DMS 273 treated with DMSO at 0.1 percent for 48 hours (cell line): ENCODE data around the gene ZBTB40.

ENCODE experiments used
- DNase-seq: peaks from one replicate; lab custom pipeline; 2025; lab: John Stamatoyannopoulos, UW

Gene ZBTB40

DNA sequence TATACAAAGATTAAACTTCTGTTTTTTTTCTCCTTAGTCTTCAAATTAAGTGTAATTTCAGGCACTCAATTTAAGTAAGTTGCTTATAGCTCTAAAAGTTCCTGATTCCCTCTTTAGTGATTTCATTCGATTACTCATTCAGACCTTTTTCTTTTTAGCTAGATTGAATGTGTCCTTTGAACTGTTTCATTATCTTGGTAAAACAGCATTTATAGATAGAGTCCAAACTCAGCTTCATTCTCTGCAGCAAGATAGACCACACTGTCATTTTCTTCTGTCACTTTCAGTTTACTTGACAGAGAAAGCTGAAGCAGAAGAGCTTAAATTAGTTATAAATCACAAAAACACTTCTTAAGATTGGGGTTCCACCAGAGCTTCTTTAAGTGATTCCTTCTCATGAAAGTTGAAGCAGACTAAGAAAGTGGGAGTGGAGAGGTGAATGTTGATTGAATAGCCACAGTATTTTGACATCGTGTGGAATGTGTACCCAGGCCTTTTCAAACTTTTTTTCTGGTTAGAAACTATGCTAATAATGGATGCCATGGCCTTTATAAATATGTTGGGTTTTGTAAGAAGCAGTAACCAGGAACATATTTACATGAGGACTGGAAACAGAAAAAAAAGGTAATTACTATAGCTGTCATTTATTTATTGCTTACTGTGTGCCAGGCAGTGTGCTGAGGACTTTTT lies 52.2 kb downstream of the ZBTB40 start:
- DNase-seq, result no peak

DNA sequence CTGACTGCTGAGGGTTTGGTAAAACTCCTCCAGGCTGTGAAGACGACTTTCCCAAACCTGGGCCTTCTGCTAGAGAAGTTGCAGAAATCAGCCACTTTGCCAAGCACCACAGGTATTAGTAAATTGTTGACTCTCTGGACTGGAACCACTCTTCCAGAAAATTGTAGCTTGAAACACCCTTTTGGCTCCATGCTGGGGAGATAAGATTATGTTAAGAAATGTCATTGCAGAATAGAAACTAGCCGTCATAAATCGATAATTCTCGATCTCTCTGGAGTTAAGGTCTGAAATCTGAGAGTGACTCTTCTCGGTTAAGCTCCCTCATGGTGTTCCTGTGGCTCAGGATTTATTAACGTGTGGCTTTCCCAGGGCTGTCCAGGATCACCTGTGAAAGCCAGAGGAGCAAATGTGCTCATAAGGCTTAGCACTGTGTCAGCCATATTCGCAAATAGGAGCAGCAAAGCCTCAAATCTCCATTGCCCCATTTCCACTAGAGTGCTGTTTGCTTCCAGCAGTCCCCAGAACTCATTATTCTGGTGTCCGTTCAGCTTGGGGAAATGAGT lies 54.6 kb downstream of the ZBTB40 start:
- no peak for DNase-seq

DNA sequence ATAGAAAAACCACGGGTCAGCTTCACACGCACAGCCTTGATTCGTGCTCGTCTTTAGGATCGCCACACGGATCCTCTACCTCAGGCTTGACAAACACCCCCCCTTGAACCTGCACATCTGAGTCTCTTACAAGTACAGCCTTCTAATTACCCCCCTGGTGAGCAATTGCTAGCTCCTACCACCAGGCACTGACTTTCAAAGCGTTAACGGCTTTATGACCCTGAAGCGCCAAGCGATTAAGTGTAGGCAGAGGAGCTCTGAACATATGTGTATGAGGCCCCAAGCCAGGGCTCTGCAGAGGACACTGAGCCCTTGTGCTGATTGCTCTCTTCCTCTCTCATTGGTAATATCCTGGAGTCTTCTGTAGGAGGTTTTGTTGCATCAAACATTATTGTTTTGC lies 55.9 kb downstream of the ZBTB40 start:
- no peak for DNase-seq

DNA sequence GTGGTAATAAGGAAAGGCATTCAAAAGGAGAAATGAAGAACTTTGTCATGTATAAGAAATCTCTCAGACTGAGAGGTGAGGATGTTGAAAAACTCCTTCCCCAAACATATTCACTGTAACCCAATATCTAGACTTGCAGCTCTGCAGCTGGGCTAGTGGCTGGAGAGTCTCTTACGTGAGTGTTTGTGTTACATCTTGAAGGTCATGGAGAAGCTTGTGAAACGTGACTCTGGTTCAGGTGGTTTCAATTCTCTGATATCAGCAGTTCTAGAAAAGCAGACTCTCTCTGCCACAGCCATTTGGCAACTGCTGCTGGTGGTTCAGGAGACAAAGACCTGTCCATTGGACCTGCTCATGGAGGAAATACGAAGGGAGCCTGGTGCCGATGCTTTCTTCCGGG lies 56.7 kb downstream of the ZBTB40 start:
- no peak for DNase-seq

DNA sequence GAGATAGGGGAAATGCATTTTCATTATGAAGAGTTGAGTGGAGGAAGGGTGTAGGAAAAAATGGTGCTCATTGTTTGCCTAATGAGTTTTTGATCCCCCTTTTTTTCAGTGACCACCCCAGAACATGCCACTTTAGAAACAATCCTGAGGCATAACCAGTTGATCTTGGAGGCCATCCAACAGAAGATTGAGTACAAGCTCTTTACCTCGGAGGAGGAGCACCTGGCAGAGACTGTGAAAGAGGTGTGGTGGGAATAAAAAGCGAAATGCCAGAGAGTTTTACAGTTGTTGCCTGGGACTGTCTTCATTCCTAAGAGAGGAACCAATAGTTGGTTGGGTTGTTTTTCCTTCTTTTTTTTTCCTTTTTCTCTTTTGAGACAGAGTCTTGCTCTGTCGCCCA lies 57.3 kb downstream of the ZBTB40 start:
- no peak for DNase-seq

DNA sequence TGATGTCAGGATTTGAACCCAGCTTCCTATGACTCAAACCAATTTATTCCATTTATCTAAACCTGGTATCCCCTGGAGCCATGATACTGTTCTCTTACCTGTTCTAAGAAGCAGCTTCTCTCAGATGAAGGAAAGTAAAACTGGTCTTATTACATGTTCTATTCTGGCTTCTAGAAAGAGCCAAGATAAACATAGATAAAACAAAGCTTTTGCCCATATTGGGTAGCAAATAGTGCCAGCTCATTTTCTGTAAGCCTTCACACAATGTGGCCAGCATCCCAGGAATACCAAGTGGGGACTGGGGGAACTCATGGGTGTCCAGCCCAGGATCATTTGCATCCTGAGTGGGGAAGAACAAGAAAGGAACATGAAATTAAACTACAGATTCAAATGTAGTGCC lies 58.2 kb downstream of the ZBTB40 start:
- DNase-seq, result no peak

DNA sequence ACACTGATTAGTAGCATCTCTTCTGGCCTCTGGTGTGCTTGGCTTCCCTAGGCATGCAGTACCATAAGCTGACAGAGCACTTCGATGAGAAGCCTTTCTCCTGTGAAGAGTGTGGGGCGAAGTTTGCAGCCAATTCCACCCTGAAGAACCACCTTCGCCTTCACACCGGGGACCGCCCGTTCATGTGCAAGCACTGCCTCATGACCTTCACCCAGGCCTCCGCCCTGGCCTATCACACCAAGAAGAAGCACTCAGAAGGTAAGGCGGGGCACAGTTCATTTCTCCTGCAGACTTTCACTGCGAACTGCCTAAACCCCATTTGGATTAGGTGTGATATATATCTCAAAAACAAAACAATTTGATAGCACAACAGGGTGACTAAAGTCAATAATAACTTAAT lies 61.2 kb downstream of the ZBTB40 start:
- DNase-seq, result no peak

DNA sequence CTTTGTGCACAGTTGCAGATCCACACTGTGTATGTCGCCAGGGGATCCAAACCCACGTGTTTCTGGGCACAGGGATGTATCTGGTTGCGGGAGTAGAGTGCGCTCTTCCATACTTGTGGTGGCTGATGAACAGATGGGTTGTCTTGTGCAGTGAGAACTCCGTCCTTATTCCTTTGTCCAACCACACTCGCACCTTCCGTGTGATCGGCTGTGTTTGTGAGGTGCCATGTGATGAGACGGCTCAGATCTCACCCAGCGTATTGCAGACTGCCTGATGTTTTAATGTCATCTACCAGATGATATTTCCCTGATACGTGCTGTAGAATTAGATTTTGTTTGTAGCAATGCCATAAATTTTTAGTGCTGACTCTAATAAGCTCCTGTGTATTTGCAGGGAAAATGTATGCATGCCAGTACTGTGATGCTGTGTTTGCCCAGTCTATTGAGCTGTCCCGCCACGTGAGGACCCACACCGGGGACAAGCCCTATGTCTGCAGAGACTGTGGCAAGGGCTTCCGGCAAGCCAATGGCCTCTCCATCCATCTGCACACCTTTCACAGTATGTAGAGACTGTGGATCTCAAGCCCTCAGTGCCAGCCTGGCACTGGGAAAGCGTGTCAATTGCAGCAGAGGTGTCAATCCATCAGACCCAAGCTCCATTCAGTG lies 65.4 kb downstream of the ZBTB40 start:
- DNase-seq, result no peak

DNA sequence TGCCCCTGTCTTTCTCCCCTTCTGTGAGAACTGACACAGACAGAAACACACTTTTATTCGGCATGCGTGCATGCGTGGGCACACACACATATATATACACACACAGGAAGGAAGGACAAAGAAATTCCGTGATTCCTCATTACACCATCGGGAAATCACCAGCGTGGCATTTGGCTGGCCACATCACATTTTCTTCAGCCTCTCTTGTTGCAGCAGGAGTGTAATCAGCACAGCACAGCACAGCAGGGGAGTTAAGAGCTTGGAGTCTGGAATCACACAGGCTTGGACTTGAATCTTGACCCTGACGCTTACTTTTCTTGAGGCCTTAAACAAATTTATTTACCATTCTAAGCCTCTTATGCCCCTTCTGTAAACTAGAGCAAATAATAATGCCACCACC lies 66.3 kb downstream of the ZBTB40 start:
- no peak for DNase-seq

DNA sequence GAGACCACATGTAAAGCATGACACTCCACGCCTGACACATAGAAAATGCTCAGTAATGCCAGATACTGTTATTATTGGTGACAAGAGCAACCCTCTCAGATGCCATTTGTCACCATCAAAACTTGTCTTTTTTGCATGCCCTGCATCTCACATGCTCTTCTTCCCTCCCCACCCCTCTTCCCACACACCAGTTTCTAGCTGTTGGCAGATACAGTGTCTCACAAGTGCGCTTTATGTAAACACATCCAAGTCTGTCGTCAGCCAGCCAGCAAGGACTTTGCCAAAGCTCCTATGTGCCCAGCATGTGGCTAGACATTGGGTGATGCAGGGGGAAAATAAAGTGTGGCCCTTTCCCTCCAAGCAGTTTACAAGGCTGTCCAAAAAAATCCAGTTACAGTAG lies 66.7 kb downstream of the ZBTB40 start:
- no peak for DNase-seq

DNA sequence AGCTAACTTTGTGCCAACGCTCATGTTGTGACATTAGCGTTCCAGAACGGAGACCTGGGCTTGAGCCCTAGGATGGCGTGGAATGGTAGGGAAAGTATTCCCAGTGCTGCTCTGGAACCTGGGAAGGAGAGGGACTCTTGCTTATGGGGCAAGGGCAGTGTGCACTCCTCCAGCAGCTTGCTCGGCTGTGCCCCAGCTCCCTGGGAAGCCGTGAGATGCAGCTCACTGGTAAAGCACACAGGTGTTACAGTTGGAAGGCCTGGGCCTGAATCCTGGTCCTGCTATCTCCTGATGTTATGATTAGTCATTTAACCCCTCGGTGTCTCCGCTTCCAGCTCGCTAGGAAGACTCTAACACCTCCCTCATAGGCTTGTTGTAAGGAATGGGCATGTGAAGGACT lies 69.2 kb downstream of the ZBTB40 start:
- DNase-seq, result no peak

DNA sequence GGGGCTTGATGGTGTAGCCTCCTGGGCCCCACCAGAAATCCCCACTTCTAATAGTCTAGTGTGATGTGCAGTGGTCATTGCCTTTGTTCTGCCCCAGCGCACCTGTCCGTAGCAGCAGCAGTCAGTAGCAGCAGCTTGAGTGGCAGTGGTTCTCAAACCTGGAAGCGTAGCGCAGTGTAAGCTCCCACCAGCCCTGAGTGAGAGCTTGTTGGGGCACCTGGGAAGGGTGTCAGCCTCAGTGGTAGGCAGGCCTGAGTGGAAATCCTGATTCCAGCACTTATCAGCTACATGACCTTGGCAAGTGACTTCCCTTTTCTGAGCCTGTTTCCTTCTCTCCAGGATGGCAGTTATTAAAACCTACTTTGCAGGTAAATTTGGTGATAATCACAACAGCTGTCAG lies 70.0 kb downstream of the ZBTB40 start:
- DNase-seq, result no peak

DNA sequence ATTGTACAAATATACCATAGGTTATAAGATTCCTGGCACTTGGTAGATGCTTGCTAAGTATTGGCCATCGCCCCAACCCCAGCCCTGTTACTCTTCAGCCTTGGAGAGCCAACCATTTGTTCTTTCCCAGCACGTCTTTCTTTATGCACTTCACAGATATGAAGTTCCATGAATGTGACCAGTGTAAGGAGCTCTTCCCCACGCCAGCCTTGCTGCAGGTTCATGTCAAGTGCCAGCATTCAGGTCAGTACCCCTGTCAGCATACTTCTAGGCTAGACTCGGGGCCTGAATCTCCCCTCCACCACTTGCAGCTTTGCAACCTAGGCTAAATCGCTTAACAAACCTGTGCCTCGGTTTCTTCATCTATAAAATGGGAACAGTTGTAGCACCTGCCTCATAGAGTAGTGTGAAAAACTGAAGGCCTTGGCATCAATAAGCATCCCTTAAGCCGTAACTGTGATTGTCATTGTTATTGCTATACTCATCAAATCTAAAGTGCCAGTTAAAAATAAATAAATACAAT lies 70.6 kb downstream of the ZBTB40 start:
- no peak for DNase-seq

DNA sequence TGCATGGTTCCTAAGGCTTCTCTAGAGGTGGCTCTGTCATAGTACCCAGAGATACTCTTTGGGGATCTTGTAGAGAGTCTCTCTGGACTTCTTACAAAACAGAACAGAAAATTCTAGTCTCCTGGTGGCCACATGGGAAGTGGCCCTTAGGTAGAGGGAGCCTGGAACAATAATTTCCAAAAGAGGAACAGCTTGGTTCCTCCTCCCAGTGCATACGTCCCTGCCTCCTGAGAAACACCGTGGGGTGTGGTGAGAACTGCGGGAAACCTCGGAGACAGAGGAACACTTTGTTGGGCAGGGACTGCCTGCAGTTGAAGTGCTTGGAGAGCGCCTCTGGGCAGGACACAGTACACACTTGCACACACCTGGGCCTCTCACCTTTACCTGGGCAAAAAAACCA lies 72.8 kb downstream of the ZBTB40 start:
- DNase-seq, result no peak

DNA sequence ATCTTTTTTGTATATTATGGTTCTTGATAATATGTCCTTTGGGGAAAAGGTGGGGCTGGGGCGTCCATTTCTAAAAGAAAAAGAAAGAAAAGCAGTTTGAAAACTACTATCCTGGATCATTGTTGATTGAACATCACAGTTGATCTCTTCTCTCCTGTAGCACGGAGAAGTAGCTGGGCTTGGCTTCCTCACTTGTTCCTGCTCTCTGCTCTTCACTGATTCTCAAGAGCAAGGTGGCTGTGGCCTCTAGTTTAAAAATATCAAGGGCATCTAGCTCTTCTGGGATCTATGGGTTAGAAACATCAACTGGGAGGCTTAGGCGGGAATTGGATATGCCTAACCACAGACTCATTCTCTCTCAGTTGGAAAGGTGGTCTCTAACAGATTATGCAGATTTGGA lies 73.6 kb downstream of the ZBTB40 start:
- no peak for DNase-seq

DNA sequence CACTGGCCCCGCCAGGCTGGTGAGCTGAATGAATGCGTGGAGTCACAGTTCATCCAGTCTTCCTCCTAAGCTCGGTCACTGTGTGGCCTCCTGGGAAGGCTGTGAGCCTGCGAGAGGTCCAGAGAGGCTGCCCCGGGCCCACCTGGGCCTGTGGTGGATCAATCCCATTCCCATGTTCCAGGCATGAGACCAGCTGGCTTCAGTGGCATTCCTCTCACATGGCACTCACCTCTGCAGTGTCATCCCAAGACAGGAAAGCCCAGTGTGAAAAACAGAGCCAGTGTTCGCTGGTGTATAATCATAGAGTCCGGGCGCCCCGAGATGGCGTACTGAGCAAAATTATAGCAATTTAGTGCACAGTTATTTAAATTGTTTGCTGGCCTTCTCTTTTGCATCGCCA lies 74.0 kb downstream of the ZBTB40 start:
- DNase-seq, result no peak

DNA sequence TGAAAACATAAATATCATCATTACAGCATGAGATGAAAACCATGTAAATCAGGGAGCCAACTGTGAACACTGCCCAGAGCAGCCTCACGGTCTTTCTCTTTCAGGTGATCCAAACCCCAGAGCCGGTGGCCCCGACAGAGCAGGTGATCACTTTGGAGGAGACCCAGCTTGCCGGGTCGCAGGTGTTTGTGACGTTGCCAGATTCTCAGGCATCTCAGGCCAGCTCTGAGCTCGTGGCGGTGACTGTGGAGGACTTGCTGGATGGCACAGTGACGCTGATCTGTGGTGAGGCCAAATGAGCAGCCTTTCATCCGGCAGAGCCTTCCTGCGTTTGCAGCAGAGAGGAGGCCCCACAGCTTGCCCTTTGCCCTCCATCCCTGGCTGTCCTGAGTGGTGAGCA lies 74.4 kb downstream of the ZBTB40 start:
- DNase-seq, result no peak

DNA sequence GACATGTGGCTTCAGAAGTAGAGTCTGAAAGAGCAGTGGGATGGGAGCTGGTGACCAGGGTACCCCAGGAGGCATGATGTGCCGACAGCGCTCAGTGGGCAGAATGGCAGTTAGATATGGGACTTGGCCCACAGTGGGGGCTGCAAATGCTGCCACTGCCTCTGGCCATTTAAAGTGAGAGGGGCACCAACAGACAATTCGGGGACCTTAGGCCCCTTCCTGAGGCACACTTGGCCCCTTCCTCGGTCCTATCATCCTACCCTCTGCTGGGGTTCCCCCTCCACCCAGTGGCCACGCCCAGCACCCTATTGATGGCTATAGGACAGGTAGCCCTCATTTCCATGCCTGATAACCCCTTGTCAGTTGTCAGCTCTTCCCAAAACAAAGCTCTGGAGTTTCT lies 75.0 kb downstream of the ZBTB40 start:
- DNase-seq, result no peak

DNA sequence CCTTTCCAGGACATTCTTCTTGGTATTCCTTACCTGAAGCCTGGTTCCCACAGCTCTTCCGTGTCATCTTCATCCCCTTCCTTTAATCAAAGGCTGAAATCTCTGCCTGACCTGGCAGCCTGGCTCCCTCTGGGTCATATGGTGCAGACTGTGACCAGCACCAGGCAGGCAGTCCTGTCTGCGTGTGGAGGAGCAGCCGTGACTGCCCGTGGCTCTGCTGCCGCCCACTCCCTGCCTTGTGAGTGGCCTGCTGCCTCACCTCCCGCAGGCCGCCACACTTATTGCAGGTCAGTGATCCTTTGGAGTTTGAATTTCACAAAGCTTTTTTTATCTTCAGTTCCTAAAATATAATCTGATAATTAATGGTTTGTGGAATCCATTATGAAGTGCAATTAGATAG lies 75.5 kb downstream of the ZBTB40 start:
- DNase-seq, result no peak

DNA sequence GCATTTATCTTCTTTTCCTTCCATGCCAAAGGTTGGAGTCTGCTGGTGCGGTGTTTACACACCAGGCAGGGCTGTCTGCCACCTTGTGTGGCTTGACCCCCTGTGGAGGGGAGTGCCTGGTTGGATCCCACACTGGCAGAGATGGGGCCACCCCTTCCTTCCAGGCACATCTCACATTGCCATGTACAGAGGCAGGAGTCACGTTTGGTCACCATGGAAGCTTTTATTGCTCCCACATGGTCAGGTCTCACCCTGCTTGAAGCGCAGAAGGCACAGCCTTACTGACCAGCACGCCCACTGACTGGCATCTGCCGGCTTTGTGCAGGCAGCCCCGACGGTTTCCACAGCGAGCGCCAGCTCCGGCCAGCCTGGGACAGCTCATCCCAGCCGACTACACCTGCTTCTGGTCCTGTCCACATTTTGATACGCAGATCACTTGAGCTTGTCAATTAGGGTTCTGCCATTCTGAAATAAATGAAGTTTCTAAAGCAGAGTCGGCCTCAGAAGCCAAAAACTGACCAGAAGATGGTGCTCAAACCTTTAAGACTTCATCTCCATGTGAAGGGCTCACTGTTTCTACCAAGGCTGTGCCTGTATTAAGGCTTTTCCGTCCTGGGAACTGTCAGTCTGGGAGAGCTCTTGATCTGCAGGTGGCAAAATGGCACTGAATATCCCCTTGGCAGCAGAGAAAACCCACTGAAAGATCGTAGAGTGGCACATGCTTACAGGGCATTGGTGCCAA lies 76.1 kb downstream of the ZBTB40 start:
- no peak for DNase-seq

DNA sequence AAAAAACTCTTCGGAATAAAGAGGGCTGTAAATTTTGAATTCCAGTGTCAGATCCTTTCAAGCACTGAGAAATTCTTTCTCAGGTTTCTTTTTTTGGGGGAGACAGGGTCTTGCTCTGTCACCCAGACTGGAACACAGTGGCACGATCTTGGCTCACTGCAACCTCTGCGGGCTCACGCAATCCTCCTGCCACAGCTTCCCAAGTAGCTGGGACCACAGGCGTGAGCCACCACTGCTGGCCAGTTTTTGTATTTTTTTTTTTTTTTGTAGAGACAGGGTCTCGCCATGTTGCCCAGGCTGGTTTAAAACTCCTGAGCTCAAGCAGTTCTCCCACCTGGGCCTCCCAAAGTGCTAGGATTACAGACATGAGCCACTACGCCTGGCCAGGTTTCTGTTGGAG lies 76.8 kb downstream of the ZBTB40 start:
- no peak for DNase-seq

DNA sequence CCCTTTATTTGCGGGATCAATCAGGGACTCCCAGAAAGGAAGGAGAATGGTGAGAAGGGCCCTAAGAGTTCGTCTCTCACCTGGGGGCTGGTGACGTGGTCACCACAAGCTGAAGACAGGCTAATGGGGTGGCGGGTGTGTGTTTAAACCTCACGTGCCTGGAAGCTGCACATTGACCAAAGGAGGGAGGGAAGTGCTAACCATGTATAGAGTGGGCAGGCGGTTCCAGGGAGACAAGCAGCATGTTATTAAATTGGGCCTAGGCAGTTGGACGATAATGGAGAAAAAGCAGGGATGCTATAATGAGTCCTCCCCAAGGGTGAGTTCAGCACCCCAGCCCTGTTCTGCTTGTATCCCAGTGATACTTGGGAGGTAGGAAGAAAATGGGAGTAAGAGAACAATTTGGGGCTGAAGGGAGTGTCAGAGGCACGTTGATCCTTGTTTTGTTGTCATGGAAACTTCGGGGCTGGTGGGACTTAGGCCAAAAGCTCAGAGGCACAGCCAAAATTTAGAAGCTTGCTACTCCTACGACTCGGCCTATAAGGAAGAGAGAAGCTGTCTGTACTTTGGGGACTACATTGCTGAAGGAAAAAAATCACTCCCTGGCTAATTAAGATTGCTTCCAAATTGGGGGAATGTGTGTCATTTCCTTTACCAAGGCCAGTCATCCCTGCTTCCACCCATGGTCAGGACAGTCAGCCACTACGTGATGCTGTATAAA lies 78.4 kb downstream of the ZBTB40 start:
- DNase-seq, result no peak
